GM19240 (cell line): ENCODE measurements around the gene SPOCK3.
"Not testable (repeated sequence)": the region's sequence is repeated elsewhere in the genome, so short reads cannot be mapped to it uniquely, and the experiment has no call there.

Experiments
- DNase-seq: peaks from one replicate; pipeline ENCODE4 v3.0.0; 2011; ENCODE audit warnings: low spot score; ENCODE audit not compliant: insufficient read length

The SPOCK3 gene

DNA sequence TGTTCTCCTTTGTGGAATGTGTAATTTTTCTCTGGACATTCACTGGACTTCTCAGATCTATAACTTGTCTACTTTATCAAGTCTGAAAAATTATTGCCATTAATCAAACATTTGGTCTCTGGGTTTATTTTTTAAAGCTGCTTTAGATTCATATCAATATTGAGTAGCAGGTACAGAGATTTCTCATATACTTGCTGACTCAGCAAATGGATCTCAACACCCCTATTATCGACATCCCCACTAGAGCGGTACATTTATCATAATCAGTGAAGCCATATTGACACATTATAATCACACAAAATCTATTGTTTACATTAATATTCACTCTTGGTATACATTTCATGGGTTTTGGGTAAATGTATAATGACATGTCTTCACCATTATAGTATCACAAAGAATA, 268.7 kb downstream of the SPOCK3 start:
- DNase-seq = no peak

- no peak for DNase-seq
These were observed 276.8 kb downstream of the SPOCK3 start for GRCh38 chr4:166957451-166957850.

DNA sequence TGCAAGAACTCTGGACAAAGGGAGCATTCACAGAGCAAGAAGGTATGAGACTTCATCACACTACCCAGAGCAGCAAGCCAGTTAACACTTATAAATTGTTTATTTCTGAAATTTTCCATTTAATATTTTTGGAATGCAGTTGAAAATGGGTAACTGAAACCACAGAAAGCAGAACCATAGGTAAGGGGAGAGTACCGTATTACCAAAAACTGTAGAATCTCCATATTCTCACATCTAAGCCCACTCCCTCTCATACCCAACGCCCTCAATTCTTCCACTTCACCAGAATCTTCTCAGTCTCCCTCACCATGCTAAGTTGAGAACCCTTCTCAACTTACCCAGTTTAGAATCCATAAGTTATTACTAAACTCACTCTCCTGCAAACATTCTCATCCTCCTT, 277.8 kb downstream of the SPOCK3 start:
- no peak for DNase-seq

- DNase-seq = no peak
These were observed 292.7 kb downstream of the SPOCK3 start for GRCh38 chr4:166941629-166942028.

DNA sequence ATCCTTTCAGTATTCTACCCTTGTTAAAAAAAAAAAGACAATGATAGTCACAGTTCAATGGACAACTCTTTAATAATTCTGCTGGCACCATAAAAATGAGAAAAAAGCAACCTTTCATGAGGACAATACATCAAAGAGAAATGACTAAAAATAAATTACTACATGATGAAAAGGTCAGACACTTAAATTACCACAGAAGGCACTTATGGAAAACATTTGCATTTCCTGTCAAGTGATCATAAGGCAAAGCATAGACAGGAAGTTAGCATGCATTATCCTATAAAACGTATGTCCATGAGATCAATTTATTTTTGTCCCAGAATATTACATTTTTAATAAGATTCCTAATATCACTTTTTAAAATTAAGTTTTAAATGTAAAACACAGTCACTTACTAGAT, 303.8 kb downstream of the SPOCK3 start:
- no peak for DNase-seq

- DNase-seq = no peak
These were observed 309.9 kb downstream of the SPOCK3 start for GRCh38 chr4:166924424-166924823.

- no peak for DNase-seq
These were observed 320.4 kb downstream of the SPOCK3 start for GRCh38 chr4:166913926-166914325.

GRCh38 chr4:166903408-166903807, 330.9 kb downstream of the SPOCK3 start:
- DNase-seq = no peak

- DNase-seq = no peak
These were observed 331.4 kb downstream of the SPOCK3 start for GRCh38 chr4:166902941-166903340.

- DNase-seq = no peak
These were observed 338.0 kb downstream of the SPOCK3 start for GRCh38 chr4:166896254-166896653.

DNA sequence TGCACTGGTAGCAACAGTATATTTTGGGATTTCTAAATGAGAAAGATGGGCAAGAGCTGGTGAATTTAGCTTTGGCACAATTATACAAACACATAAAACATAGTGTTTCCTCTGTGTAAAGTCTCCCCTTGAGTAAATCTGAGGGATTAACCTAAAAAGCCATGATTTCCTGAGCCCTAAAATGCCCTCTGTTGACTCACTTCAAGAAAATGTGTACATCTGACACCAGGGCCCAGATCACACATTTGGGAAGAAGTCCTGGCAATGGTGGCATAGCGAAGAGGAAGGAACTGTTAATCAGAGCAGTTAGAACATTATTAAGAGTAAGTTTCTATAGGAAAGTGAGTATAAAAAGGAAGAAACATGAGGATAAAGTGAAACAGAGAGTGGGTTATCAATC, 338.5 kb downstream of the SPOCK3 start:
- no peak for DNase-seq

- DNase-seq = no peak
These were observed 346.8 kb downstream of the SPOCK3 start for GRCh38 chr4:166887457-166887856.

GRCh38 chr4:166886718-166887117, 347.6 kb downstream of the SPOCK3 start:
- DNase-seq = no peak

GRCh38 chr4:166882221-166882620, 352.1 kb downstream of the SPOCK3 start:
- no peak for DNase-seq

DNA sequence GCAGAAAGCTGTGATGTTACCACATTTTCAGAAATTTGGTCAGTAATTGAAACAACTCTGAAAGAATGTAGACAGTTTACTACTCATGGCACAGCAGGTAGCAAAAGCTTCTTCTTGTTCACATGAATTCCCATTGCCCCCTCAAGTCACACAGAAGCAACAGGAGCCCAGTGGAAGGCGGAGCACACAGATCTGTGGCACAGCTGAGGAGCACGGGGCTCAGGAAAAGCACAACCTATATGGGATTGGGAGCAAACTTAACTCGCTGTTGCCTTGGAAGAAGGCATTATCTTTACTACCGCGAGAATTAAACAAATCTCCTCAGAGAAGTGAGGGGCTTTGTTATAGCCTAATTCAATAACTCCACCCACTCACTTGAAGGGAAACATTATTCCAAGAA, 358.5 kb downstream of the SPOCK3 start:
- no peak for DNase-seq

GRCh38 chr4:166862032-166862431, 372.3 kb downstream of the SPOCK3 start:
- DNase-seq = no peak

DNA sequence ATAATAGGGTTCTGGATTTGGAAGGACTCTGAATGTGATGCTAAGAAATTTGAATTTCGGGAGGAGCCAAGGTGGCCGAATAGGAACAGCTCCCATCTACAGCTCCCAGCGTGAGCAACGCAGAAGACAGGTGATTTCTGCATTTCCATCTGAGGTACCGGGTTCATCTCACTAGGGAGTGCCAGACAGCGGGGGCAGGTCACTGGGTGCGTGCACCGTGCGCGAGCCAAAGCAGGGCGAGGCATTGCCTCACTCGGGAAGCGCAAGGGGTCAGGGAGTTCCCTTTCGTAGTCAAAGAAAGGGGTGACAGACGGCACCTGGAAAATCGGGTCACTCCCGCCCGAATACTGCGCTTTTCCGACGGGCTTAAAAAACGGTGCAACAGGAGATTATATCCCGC, 383.9 kb downstream of the SPOCK3 start:
- DNase-seq = not testable (repeated sequence)

DNA sequence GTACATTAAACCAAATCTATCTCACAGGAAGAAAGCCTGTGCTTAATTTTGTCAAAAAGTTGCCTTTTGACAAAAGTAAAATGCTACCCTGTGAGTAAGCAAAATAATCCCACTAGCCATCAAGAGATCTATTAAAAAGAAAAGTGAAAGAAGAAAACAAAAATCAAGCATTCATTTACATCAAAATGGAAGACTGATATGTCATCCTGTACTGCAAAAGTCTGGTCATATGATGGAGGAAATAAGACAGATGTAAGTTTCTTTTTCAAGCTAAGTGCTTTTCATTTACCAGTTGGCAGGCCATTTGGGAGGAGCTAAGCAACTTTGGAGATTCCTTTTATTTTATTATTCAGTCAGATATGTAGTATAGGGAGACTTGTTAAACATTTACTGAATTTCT, 387.4 kb downstream of the SPOCK3 start:
- no peak for DNase-seq

DNA sequence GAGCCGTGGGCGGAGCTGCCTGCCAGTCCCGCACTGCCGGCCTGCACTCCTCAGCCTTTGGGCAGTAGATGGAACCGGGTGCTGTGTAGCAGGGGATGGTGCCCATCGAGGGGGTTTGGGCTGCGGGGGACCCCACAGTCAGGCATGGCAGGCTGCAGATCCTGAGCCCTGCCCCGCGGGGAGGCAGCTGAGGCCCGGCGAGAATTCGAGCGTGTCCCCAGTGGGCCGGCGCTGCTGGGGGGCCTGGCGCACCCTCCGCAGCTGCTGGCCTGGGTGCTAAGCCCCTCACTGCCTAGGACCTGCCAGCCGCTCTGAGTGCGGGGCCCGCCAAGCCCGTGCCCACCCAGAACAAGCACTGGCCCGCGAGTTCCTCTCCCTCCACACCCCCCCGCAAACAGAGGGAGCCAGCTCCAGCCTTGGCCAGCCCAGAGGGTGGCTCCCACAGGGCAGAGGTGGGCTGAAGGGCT, 391.5 kb downstream of the SPOCK3 start:
- DNase-seq = no peak

- DNase-seq = no peak
These were observed 394.6 kb downstream of the SPOCK3 start for GRCh38 chr4:166839615-166840251.

DNA sequence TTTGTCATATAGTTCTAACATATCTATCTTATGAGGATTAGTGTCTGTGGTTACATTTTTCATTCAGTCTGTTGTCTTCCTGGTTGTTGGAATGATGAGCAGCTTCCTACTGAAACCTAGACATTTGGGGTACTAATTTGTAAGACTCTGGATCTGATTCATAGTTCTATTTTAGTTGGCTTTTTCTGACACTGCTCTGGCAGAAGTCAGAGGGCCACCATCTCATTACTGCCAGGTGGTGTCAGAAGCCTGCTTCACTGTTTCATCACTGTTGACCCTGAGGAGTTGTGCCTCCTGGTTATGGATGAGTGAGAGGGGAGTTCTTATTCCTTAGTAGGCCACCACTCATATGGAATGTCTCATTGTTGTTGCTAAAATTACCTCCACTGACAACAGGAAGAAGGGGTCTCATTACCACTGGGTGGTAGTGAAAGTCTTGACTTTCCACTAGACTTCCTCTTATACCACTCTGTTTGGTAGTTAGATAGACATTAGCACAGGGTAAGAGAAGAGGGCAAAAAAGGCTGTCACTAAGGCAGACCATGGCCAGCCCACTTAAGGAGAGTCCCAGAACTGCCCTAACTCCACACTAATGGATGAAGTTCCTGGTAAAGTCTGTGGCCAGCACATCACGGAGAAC, 395.2 kb downstream of the SPOCK3 start:
- DNase-seq = no peak

GRCh38 chr4:166836865-166837264, 397.4 kb downstream of the SPOCK3 start:
- no peak for DNase-seq

DNA sequence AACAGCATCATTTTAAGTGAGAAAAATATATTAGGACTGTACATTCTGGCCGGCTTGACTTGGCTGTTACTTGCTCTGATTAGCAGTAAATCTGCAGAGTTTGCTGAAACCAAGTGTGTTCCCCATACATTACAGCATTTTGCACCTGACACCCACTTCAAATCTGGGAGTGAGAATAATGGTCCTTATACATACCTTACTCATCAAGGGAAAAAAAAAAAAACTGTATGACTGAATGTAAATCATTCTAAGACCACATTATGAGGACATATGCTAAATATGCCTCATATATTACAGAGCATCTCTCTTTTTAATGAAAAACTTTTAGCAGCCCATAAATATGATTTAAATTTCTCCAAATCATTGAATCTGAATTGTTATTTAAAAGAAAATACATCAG, 406.7 kb downstream of the SPOCK3 start:
- DNase-seq = no peak
